PC-3 (cell line): ENCODE data around the gene DNAJB1. TPM values are rescaled to one million over a fixed set of nuclear protein-coding genes. Genes with fewer than 3 reads are reported as not detected.

Experiments
- ATAC-seq: fragments of 200-7000 bp; cut with Tn5 transposase; 2 replicates; pipeline ENCODE4 v1.9.1; 2020; ENCODE audit warnings: mild to moderate bottlenecking, moderate library complexity
- BruUV-seq: library from RNA; stranded (reverse); fragments of 400-500 nt; replicated peaks from 2 replicates; lab custom pipeline; 2021; lab: Mats Ljungman, UMichigan
- CTCF ChIA-PET: fragments of 300-600 bp; sonication (Branson Sonifier 250); formaldehyde crosslinking; loops from one replicate; lab custom pipeline; 2022; ENCODE audit warnings: antibody characterized with exemption; lab: Charles Lee
- POLR2A ChIA-PET: fragments of 300-600 bp; sonication (Branson Sonifier 250); formaldehyde crosslinking; loops from one replicate; lab custom pipeline; 2022; ENCODE audit warnings: antibody characterized with exemption; ENCODE audit not compliant: unreplicated experiment; lab: Charles Lee
- DNase-seq: peaks from one replicate; pipeline ENCODE4 v3.0.0-alpha.2; 2015
- H2AFZ ChIP-seq: fragments of 300-600 bp; sonication (generic); 2 replicates; pipeline ENCODE4 v1.6.0; 2016; ENCODE audit warnings: antibody characterized with exemption, low read length
- H3F3A ChIP-seq: fragments of 300-600 bp; sonication (generic); one replicate; pipeline ENCODE4 v1.6.0; 2017; ENCODE audit warnings: antibody characterized with exemption, low read length, control low read depth, mild to moderate bottlenecking; ENCODE audit not compliant: unreplicated experiment
- H3K27ac ChIP-seq: fragments of 300-600 bp; sonication (generic); 2 replicates; pipeline ENCODE4 v1.5.1; 2016; ENCODE audit warnings: mild to moderate bottlenecking, low read length
- H3K27me3 ChIP-seq: fragments of 300-600 bp; sonication (generic); 2 replicates; pipeline ENCODE4 v1.6.1; 2016; ENCODE audit warnings: low read length, mixed read lengths
- H3K36me3 ChIP-seq: fragments of 300-600 bp; sonication (generic); 2 replicates; pipeline ENCODE4 v1.6.1; 2016; ENCODE audit warnings: low read depth, mixed run types, low read length, mixed read lengths
- H3K4me1 ChIP-seq: fragments of 300-600 bp; sonication (generic); 2 replicates; pipeline ENCODE4 v1.5.1; 2016; ENCODE audit warnings: low read length; ENCODE audit not compliant: insufficient read depth
- H3K4me2 ChIP-seq: fragments of 300-600 bp; sonication (generic); 2 replicates; pipeline ENCODE4 v1.6.0; 2016; ENCODE audit warnings: low read length
- H3K4me3 ChIP-seq: fragments of 300-600 bp; sonication (generic); 2 replicates; pipeline ENCODE4 v1.5.1; 2016; ENCODE audit warnings: mild to moderate bottlenecking, low read length, mixed read lengths
- H3K79me2 ChIP-seq: fragments of 300-600 bp; sonication (generic); 2 replicates; pipeline ENCODE4 v1.6.1; 2017; ENCODE audit warnings: low read length, mixed read lengths
- H3K9ac ChIP-seq: fragments of 300-600 bp; sonication (generic); 2 replicates; pipeline ENCODE4 v1.6.0; 2016; ENCODE audit warnings: mild to moderate bottlenecking, low read length
- H3K9me2 ChIP-seq: fragments of 300-600 bp; sonication (generic); replicated peaks from 2 replicates; pipeline ENCODE4 v1.6.1; 2016; ENCODE audit warnings: mixed run types, low read length, mixed read lengths
- H3K9me3 ChIP-seq: fragments of 300-600 bp; sonication (generic); 2 replicates; pipeline ENCODE4 v1.6.1; 2016; ENCODE audit warnings: low read length, mixed read lengths
- H4K20me1 ChIP-seq: fragments of 300-600 bp; sonication (generic); 2 replicates; pipeline ENCODE4 v1.6.1; 2016; ENCODE audit warnings: low read length, mixed read lengths
- EZH2 ChIP-seq: fragments of 300-600 bp; sonication (generic); IDR thresholded peaks from one replicate; pipeline ENCODE4 v1.6.1; 2017; ENCODE audit warnings: antibody characterized with exemption, mild to moderate bottlenecking, low read length; ENCODE audit not compliant: unreplicated experiment
- EZH2phosphoT487 ChIP-seq: fragments of 300-600 bp; sonication (generic); IDR thresholded peaks from 2 replicates; pipeline ENCODE4 v1.6.1; 2018; ENCODE audit warnings: mild to moderate bottlenecking, antibody characterized with exemption, low read length, borderline replicate concordance
- intact Hi-C: fragments of 100-400 bp; cut with micrococcal nuclease; formaldehyde crosslinking; loops from 2 replicates; pipeline ENCODE4 v1.9.0; 2023
- total RNA-seq: library from RNA; depleted of rRNA; stranded (reverse); fragments of >200 nt; gene quantifications from 2 replicates; pipeline ENCODE4 v1.2.3, GENCODE V29; 2014
- TF ChIP-seq, protein P1 (sequence below): fragments of 300-600 bp; sonication (generic); conservative IDR thresholded peaks from 2 replicates; pipeline ENCODE4 v1.5.1; 2017; ENCODE audit warnings: antibody characterized with exemption, low read depth, mild to moderate bottlenecking, low read length

DNAJB1 gene
- total RNA-seq, 1 experiment from 2014 or later: 167 TPM

GRCh38 chr19:14556662-14557188 lies 38.5 kb upstream of the DNAJB1 start:
- ChIA-PET POLR2A (interaction anchor here (0.6 to 1.0 kb wide), 2 partner anchors 13 to 38 kb away, joined by 3 to 5 read pairs; partner anchors contain the start of gene DNAJB1), CTCF (interaction anchor here (0.6 to 1.2 kb wide), 3 partner anchors 8 to 131 kb away, joined by 3 read pairs; partner anchors contain the start of gene NDUFB7)
- H3K79me2 ChIP-seq: peaks cover 84% of the 10 kb centered on the region
- no peaks in the 10 kb centered on the region; the same call in 1 of the 2 replicates for H3K36me3 ChIP-seq
- H3K27ac ChIP-seq: 0 out of 2 replicates have a peak overlapping the region, but pooled peaks have one; percentile 3
- H4K20me1 ChIP-seq: no peaks in the 10 kb centered on the region
- H3K4me3 ChIP-seq: 0 out of 2 replicates have a peak overlapping the region, but pooled peaks have one; percentile 41
- H3K4me1 ChIP-seq: no peaks in the 10 kb centered on the region
- TF ChIP-seq, protein P1, sequence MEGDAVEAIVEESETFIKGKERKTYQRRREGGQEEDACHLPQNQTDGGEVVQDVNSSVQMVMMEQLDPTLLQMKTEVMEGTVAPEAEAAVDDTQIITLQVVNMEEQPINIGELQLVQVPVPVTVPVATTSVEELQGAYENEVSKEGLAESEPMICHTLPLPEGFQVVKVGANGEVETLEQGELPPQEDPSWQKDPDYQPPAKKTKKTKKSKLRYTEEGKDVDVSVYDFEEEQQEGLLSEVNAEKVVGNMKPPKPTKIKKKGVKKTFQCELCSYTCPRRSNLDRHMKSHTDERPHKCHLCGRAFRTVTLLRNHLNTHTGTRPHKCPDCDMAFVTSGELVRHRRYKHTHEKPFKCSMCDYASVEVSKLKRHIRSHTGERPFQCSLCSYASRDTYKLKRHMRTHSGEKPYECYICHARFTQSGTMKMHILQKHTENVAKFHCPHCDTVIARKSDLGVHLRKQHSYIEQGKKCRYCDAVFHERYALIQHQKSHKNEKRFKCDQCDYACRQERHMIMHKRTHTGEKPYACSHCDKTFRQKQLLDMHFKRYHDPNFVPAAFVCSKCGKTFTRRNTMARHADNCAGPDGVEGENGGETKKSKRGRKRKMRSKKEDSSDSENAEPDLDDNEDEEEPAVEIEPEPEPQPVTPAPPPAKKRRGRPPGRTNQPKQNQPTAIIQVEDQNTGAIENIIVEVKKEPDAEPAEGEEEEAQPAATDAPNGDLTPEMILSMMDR: peak; percentile 98
- TF ChIP-seq EZH2phosphoT487: no peak
- peak; percentile 89 for DNase-seq
- H3K4me2 ChIP-seq: peak overlapping the region; percentile 75
- BruUV-seq: no TSS peak
- H3K9me2 ChIP-seq: no peaks in the 10 kb centered on the region
- H2AFZ ChIP-seq: peak overlapping the region; percentile 13; the same call in 1 of the 2 replicates
- no peak overlapping the region for H3K9ac ChIP-seq
- intact Hi-C loops: no loop called here
- H3K27me3 ChIP-seq: no peaks in the 10 kb centered on the region
- no peaks in the 10 kb centered on the region for H3K9me3 ChIP-seq
- ATAC-seq: peak; percentile 88
- no peaks in the 10 kb centered on the region for H3F3A ChIP-seq

GRCh38 chr19:14555918-14556661 lies 37.9 kb upstream of the DNAJB1 start:
- H4K20me1 ChIP-seq: no peaks in the 10 kb centered on the region
- POLR2A ChIA-PET: interaction anchor here (1.0 kb wide), 1 partner anchor 38 kb away, joined by 5 read pairs; the partner anchor contains the start of gene DNAJB1
- peak overlapping the region; percentile 75 for H3K4me2 ChIP-seq
- H3K36me3 ChIP-seq: no peaks in the 10 kb centered on the region; the same call in 1 of the 2 replicates
- no peaks in the 10 kb centered on the region for H3K27me3 ChIP-seq
- no peak overlapping the region for H3K4me3 ChIP-seq
- H3K27ac ChIP-seq: 0 out of 2 replicates have a peak overlapping the region, but pooled peaks have one; percentile 3
- H2AFZ ChIP-seq: 0 out of 2 replicates have a peak overlapping the region, but pooled peaks have one; percentile 13
- intact Hi-C loops: no loop called here
- no peak overlapping the region for H3K9ac ChIP-seq
- H3F3A ChIP-seq: no peaks in the 10 kb centered on the region
- peaks cover 83% of the 10 kb centered on the region for H3K79me2 ChIP-seq
- DNase-seq (peak; percentile 53), ATAC-seq (peak; percentile 61)
- no peaks in the 10 kb centered on the region for H3K9me3 ChIP-seq
- TF ChIP-seq EZH2 (no peak), EZH2phosphoT487 (no peak)
- TF ChIP-seq, protein P1: no peak
- CTCF ChIA-PET: interaction anchor here (0.6 to 1.2 kb wide), 3 partner anchors 16 to 132 kb away, joined by 3 to 4 read pairs (median 3); partner anchors contain the start of genes DNAJB1 and NDUFB7
- no peaks in the 10 kb centered on the region for H3K9me2 ChIP-seq
- no TSS peak for BruUV-seq
- 0 out of 2 replicates have a peak, but pooled peaks cover 1% of the 10 kb centered on the region for H3K4me1 ChIP-seq
